Stimulated activated CD4-positive, alpha-beta T cell treated with anti-CD3 and anti-CD28 coated beads, Interleukin-4, amount 100 ng/mL, for 48 hours (primary cell): Measurements from ENCODE around the gene SDHAF3.

Experiments used
- DNase-seq, 2 donors: peaks; one replicate each; pipeline ENCODE4 v3.0.0-alpha.2; 2020; ENCODE audit warnings: low read depth in 2 of 2

SDHAF3 gene

DNA sequence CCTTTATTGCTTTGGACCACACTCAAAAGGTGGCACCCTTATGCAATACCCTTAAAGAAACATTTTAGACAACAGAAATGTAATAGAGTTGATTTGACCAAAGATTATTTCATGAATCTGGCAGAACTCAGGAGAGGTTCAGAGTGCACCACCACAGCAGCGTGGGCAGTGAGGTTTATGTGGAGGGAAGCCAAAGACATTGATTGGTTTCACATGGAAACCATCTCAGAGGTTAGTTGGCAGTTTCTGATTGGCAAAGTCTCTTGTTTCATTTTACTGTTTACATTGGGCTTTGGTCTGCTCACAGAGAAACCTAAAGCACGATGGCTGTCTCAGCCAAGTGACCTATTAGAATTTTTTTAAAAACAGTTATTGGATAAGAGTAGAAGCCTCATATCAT lies 101.3 kb downstream of the SDHAF3 start:
- no peak for DNase-seq

DNA sequence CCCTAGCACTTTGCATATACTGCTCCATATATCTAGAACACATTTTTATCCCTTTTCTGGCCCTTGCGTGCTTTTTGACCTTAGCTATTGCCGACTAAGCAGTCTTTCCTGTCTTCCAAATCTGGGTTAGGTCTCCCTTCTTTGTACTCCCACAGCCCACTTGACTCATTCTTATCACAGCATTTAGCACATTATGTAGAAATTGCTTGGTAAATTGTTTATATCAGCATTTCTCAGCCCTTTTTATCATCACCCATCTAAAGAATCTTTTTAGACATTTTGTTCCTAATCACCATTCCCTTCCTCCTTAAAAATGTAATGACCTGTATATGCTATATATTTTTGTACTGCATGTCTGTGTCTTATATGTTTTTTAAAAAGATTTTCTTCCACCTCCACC lies 101.7 kb downstream of the SDHAF3 start:
- DNase-seq, result no peak

DNA sequence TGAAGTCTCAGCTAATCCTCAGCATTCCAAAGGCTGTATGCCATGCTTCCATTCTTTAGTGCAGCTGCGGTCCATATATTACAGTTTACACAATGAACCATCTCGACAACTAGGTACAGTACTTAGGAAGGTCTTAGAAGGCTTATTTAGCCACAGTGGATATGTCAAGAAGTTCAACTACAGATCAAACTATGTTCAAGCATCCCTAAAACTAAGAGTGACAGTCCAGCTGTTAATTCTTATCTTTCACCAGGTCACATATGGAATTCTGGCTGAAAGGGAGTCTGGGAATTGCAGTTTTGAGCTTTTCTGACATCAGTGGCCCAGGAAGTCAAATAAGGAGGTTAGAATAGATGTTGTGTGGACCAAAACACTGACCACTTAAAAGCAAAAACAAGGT lies 106.8 kb downstream of the SDHAF3 start:
- DNase-seq, result no peak

DNA sequence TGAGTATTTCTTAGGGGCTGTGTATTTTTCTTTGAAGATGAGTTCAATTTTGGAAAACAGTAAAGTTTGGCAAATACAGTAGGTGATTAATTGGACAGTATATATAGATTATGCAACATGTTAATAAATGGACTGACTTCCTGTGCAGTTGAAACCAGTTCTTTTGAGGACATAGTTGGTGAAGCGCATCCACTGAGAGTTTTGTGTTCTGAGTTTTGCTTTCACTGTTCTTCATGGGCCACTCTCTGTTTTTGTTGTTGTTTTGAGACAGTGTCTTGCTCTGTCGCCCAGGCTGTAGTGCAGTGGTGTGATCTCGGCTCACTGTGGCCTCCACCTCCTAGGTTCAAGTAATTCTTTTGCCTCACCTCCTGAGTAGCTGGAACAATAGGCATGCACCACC lies 109.0 kb downstream of the SDHAF3 start:
- no peak for DNase-seq
